Osteoblast (primary cell): ENCODE results near the gene LPAR5. TPM values are rescaled to one million over a fixed set of nuclear protein-coding genes. Genes with fewer than 3 reads are reported as not detected.

Source experiments
- DNase-seq: peaks from one replicate; pipeline ENCODE4 v3.0.0; 2011; ENCODE audit warnings: low spot score, mixed read lengths; ENCODE audit not compliant: insufficient read length; ENCODE audit errors: missing footprints
- H2AFZ ChIP-seq: 2 replicates; pipeline ENCODE4 v1.6.0; 2011; ENCODE audit warnings: mild to moderate bottlenecking, low read length
- H3K27ac ChIP-seq: 2 replicates; pipeline ENCODE4 v1.5.1; 2011; ENCODE audit warnings: mild to moderate bottlenecking, low read depth, low read length, moderate library complexity
- H3K27me3 ChIP-seq: 2 replicates; pipeline ENCODE4 v1.6.0; 2012; ENCODE audit warnings: mild to moderate bottlenecking, control low read depth, inconsistent platforms, low read length, moderate library complexity; ENCODE audit not compliant: insufficient read depth
- H3K36me3 ChIP-seq: 2 replicates; pipeline ENCODE4 v1.5.1; 2011; ENCODE audit warnings: mild to moderate bottlenecking, low read length, control low read depth, moderate library complexity; ENCODE audit not compliant: insufficient read depth
- H3K4me1 ChIP-seq: 2 replicates; pipeline ENCODE4 v1.5.1; 2011; ENCODE audit warnings: mild to moderate bottlenecking, low read length, control low read depth, moderate library complexity; ENCODE audit not compliant: insufficient read depth
- H3K4me2 ChIP-seq: 2 replicates; pipeline ENCODE4 v1.6.0; 2011; ENCODE audit warnings: mild to moderate bottlenecking, low read length; ENCODE audit not compliant: insufficient read depth
- H3K4me3 ChIP-seq: fragments of 200-600 bp; sonication (generic); 3 replicates; pipeline ENCODE4 v1.5.1; 2012; ENCODE audit warnings: mild to moderate bottlenecking, low read length, inconsistent platforms; ENCODE audit not compliant: insufficient read depth
- H3K79me2 ChIP-seq: 2 replicates; pipeline ENCODE4 v1.6.0; 2012; ENCODE audit warnings: mild to moderate bottlenecking, low read length, control low read depth, inconsistent platforms; ENCODE audit not compliant: insufficient read depth
- H3K9me3 ChIP-seq: 2 replicates; pipeline ENCODE4 v1.5.1; 2011; ENCODE audit warnings: low read depth, low read length, control low read depth
- H4K20me1 ChIP-seq: 2 replicates; pipeline ENCODE4 v1.6.0; 2012; ENCODE audit warnings: mild to moderate bottlenecking, low read length, control low read depth; ENCODE audit not compliant: insufficient read depth
- total RNA-seq: library from RNA; depleted of rRNA; stranded (reverse); fragments of >200 nt; gene quantifications from 2 replicates; pipeline ENCODE4 v1.2.3, GENCODE V29; 2012
- TF ChIP-seq, protein P1 (sequence below): IDR thresholded peaks from 2 replicates; pipeline ENCODE4 v1.5.1; 2011; ENCODE audit warnings: mild to moderate bottlenecking, low read depth, low read length, moderate library complexity; ENCODE audit errors: extremely low read depth

LPAR5 gene
- total RNA-seq, 1 donor: not detected

DNA sequence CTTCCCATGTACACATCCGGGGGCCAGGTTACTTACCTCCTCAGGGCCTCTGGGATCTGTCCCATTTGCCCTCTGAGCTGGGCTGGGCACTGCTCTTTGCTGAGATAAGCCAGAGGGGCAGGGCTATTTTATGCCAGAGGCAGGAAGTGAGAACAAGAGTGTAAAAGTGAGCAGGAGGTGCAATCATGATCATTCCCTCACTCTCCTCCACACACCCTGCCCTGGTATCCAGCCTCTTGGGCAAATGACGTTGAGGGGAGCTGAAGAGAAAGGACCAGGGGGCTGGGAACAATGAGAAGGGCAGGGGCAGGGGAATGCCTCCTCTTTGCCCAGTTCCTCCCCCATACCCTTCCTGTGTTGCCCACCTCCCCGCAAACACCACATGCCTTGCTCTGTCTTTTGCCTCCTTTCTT, 4.2 kb downstream of the LPAR5 start:
- H4K20me1 ChIP-seq: no peaks in the 10 kb centered on the region
- no peaks in the 10 kb centered on the region for H3K9me3 ChIP-seq
- TF ChIP-seq, protein P1, sequence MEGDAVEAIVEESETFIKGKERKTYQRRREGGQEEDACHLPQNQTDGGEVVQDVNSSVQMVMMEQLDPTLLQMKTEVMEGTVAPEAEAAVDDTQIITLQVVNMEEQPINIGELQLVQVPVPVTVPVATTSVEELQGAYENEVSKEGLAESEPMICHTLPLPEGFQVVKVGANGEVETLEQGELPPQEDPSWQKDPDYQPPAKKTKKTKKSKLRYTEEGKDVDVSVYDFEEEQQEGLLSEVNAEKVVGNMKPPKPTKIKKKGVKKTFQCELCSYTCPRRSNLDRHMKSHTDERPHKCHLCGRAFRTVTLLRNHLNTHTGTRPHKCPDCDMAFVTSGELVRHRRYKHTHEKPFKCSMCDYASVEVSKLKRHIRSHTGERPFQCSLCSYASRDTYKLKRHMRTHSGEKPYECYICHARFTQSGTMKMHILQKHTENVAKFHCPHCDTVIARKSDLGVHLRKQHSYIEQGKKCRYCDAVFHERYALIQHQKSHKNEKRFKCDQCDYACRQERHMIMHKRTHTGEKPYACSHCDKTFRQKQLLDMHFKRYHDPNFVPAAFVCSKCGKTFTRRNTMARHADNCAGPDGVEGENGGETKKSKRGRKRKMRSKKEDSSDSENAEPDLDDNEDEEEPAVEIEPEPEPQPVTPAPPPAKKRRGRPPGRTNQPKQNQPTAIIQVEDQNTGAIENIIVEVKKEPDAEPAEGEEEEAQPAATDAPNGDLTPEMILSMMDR: no peak
- H3K27me3 ChIP-seq: peaks cover 5% of the 10 kb centered on the region
- H3K36me3 ChIP-seq: no peaks in the 10 kb centered on the region
- no peaks in the 10 kb centered on the region for H3K4me1 ChIP-seq
- H2AFZ ChIP-seq: no peak overlapping the region
- no peak overlapping the region for H3K4me2 ChIP-seq
- H3K4me3 ChIP-seq: no peak overlapping the region
- H3K27ac ChIP-seq: no peak overlapping the region
- H3K79me2 ChIP-seq: no peaks in the 10 kb centered on the region
- DNase-seq: peak; percentile 41

DNA sequence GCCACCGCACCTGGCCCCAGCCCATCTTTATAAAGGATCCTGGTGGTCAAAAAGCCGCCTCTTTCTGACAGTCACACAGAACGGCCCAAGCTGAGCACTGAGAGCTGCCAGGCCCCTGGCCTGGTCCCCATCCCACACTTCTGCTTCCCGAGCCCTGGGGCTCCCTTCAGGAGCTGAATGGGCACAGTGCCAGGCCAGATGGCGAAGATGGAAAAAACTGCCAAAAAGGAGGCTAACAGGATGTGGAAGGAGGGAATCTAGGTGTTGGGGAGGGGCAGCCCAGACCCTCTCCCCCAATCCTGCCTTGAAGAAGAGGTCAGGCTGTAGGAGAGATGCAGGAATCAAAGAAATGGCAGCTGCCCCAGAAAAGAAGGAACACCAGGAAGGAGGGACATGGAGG, 5.0 kb downstream of the LPAR5 start:
- no peaks in the 10 kb centered on the region for H3K4me1 ChIP-seq
- no peaks in the 10 kb centered on the region for H3K36me3 ChIP-seq
- TF ChIP-seq, protein P1: no peak
- H3K4me2 ChIP-seq: no peak overlapping the region
- no peak overlapping the region for H2AFZ ChIP-seq
- no peaks in the 10 kb centered on the region for H3K27me3 ChIP-seq
- H4K20me1 ChIP-seq: no peaks in the 10 kb centered on the region
- H3K27ac ChIP-seq: no peak overlapping the region
- DNase-seq: no peak
- no peaks in the 10 kb centered on the region for H3K9me3 ChIP-seq
- H3K4me3 ChIP-seq: no peak overlapping the region
- H3K79me2 ChIP-seq: no peaks in the 10 kb centered on the region

DNA sequence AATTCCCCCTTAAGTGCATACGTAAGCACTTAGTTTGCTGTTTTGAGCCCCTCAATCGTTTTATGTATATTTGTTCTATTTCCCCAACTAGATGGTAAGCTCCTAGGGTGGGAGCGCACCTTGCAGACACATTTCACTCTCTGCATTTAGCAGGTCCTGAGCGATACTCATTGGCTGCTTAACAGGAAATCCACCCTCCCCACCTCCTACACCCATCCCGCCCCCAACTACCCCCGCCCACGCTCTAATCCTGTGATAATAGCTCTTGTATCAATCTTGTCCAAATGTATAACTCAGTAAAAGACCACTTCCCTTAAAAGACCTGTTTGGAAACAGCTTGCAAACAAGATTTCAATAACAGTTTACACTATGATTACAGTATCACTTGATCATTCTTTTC, 8.1 kb downstream of the LPAR5 start:
- Histone ChIP-seq H3K9me3 (no peaks in the 10 kb centered on the region), H3K4me1 (no peaks in the 10 kb centered on the region), H3K36me3 (no peaks in the 10 kb centered on the region), H4K20me1 (no peaks in the 10 kb centered on the region), H3K79me2 (no peaks in the 10 kb centered on the region), H3K27me3 (no peaks in the 10 kb centered on the region), H3K4me3 (no peak overlapping the region), H2AFZ (no peak overlapping the region), H3K27ac (no peak overlapping the region), H3K4me2 (no peak overlapping the region)
- no peak for DNase-seq
- TF ChIP-seq, protein P1: no peak

DNA sequence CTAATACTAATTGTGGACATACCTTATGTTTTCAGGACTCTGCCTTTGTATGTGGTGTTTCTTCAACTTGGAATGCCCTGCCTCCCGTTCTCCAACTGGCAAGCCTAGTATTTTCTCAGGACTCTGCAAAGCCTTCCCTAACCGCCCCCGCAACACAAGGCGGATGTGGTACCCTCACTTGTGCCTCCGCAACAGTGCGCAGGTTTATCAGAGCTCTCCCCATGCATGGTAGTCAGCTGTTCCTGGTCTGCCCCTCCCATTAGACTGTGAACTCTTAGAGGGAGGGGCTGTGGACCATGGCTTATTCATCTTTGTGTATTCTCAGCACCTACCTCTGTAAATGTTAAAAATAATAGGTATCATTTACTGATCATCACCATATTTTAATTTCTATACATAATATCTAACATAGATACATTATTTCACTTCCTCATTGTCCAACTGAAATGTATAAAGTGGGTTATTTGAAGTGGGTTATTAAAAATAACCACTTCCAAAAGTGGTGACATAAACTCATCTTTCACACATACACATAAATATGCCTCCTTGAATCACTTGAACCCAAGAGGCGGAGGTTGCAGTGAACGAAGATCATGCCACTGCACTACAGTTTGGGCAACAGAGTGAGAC, 9.0 kb downstream of the LPAR5 start:
- peak; percentile 56 for DNase-seq
- no peaks in the 10 kb centered on the region for H3K36me3 ChIP-seq
- no peaks in the 10 kb centered on the region for H3K79me2 ChIP-seq
- no peak overlapping the region for H3K27ac ChIP-seq
- TF ChIP-seq, protein P1: no peak
- no peaks in the 10 kb centered on the region for H3K27me3 ChIP-seq
- H3K4me3 ChIP-seq: no peak overlapping the region
- no peak overlapping the region for H2AFZ ChIP-seq
- no peaks in the 10 kb centered on the region for H3K4me1 ChIP-seq
- no peak overlapping the region for H3K4me2 ChIP-seq
- no peaks in the 10 kb centered on the region for H3K9me3 ChIP-seq
- H4K20me1 ChIP-seq: no peaks in the 10 kb centered on the region
